Skeletal muscle satellite cell (primary cell): Measurements from ENCODE around the gene DSTN.
A peak's percentile ranks its signal among the peaks of the same experiment; 100 is the strongest.
"Not testable (repeated sequence)": the region's sequence is repeated elsewhere in the genome, so short reads cannot be mapped to it uniquely, and the experiment has no call there.

ENCODE experiments used
- H3K27me3 ChIP-seq: 2 replicates; pipeline ENCODE4 v1.7.0; 2013; ENCODE audit warnings: low read length; ENCODE audit not compliant: control insufficient read depth, insufficient read depth
- H3K36me3 ChIP-seq: 2 replicates; pipeline ENCODE4 v1.7.0; 2013; ENCODE audit warnings: mild to moderate bottlenecking, control low read depth, low read length; ENCODE audit not compliant: insufficient read depth
- H3K4me1 ChIP-seq: 2 replicates; pipeline ENCODE4 v1.7.0; 2013; ENCODE audit warnings: low read length; ENCODE audit not compliant: control insufficient read depth, insufficient read depth
- H3K4me2 ChIP-seq: 2 replicates; pipeline ENCODE4 v1.7.0; 2013; ENCODE audit warnings: mild to moderate bottlenecking, low read length
- H3K4me3 ChIP-seq: 2 replicates; pipeline ENCODE4 v1.7.0; 2013; ENCODE audit warnings: low read length
- H3K9ac ChIP-seq: 2 replicates; pipeline ENCODE4 v1.7.0; 2013; ENCODE audit warnings: mild to moderate bottlenecking, low read depth, low read length, moderate library complexity
- H3K9me3 ChIP-seq: replicated peaks from 2 replicates; pipeline ENCODE4 v1.7.0; 2013; ENCODE audit warnings: mild to moderate bottlenecking, control low read depth, low read length

The DSTN gene

DNA sequence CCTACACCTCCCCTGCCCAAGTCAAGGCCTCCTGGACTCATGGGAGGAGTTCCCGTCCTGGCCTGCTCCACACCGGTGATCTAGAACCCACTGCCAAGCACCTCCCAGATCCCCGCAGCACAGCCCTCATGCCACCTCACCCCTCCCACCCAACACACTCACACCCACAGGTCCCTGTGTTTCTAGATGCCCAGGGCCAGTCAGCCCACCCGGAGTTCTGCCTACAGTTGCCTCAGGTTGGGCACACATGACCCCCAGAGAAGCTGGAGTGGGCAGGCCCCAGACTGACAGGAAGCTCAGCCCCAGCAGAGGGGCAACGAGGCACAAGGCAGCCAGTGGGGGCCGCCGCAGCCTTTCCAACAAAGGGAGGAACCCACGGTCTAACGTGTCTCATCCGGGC is 82.5 kb downstream of the DSTN start:
- Histone ChIP-seq H3K27me3 (no peaks in the 10 kb centered on the region), H3K4me2 (no peak overlapping the region), H3K9ac (no peak overlapping the region), H3K9me3 (no peaks in the 10 kb centered on the region), H3K4me3 (no peak overlapping the region), H3K4me1 (peaks cover 51% of the 10 kb centered on the region), H3K36me3 (peaks cover 63% of the 10 kb centered on the region)

GRCh38 chr20:17653835-17654648 is 84.2 kb downstream of the DSTN start:
- peaks cover 37% of the 10 kb centered on the region for H3K4me1 ChIP-seq
- no peak overlapping the region for H3K4me2 ChIP-seq
- H3K36me3 ChIP-seq: peaks cover 69% of the 10 kb centered on the region
- H3K27me3 ChIP-seq: no peaks in the 10 kb centered on the region
- H3K9me3 ChIP-seq: peaks cover 4% of the 10 kb centered on the region
- H3K4me3 ChIP-seq: no peak overlapping the region
- H3K9ac ChIP-seq: no peak overlapping the region

DNA sequence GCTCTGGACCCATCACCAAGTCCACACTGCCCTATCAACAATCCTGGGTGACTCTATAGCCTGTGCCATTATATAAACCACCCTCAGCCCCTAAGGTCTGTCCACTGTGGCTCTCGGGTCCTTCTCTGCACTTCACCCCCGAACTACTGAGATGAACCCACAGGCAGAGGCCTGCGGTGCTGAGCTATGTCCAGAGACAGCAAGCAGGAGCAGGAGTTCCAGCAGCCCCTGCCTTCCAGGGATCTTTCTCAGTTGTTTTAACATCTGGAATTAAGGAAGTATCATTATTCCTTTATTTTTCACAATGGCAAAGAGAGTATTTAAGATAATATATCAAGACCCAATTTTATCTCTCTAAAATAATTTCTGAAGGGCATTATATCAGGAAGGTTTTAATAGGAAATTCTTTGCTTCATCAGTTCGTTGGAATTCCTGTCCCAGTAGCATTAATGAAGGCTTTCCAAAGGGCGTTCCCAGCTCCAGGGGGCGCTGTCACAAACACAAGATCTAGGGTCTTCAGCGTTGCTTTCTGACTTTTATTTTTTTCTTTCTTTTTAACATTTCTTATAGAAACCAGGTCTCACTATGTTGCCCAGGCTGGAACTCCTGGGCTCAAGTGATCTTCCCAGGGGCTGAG is 84.9 kb downstream of the DSTN start:
- Histone ChIP-seq H3K4me1 (peaks cover 34% of the 10 kb centered on the region), H3K4me2 (no peak overlapping the region), H3K36me3 (peaks cover 73% of the 10 kb centered on the region), H3K9ac (peak overlapping the region; percentile 22), H3K4me3 (no peak overlapping the region), H3K27me3 (no peaks in the 10 kb centered on the region), H3K9me3 (peaks cover 4% of the 10 kb centered on the region)

- Histone ChIP-seq H3K36me3 (peaks cover 76% of the 10 kb centered on the region), H3K4me1 (peaks cover 34% of the 10 kb centered on the region), H3K27me3 (no peaks in the 10 kb centered on the region), H3K9ac (peak overlapping the region; percentile 22), H3K4me3 (no peak overlapping the region), H3K4me2 (no peak overlapping the region), H3K9me3 (peaks cover 4% of the 10 kb centered on the region)
These were observed 85.4 kb downstream of the DSTN start for GRCh38 chr20:17655286-17655651.

DNA sequence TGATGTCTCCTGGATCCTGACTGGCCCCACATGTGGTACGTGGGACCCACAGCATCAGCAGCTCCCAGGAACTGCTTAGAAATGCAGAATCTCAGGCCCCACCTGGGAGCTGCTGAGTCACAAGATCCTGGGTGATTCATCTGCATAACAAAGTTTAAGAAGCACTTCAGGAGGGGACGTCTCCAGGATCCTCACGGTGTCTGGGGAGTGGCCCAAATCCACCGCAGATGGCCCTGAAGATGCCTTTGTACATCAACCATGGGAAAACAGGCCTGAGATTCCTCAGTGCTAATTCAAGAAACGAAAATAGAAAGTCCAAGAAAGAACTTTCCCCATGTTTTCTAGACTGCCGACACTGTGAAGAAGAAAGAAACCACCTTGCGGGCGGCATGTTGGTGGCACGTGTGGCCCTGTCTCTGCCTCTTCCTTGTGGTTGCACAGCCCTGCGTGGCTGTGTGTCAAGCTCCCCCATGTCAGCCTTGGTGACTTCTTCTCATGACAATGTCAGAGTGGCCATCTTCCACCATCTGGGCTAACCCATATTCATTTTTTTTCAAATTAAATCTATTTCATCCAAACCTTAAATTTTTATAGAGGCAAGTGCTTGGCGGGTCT is 86.1 kb downstream of the DSTN start:
- peaks cover 36% of the 10 kb centered on the region for H3K4me1 ChIP-seq
- peaks cover 73% of the 10 kb centered on the region for H3K36me3 ChIP-seq
- no peak overlapping the region for H3K9ac ChIP-seq

DNA sequence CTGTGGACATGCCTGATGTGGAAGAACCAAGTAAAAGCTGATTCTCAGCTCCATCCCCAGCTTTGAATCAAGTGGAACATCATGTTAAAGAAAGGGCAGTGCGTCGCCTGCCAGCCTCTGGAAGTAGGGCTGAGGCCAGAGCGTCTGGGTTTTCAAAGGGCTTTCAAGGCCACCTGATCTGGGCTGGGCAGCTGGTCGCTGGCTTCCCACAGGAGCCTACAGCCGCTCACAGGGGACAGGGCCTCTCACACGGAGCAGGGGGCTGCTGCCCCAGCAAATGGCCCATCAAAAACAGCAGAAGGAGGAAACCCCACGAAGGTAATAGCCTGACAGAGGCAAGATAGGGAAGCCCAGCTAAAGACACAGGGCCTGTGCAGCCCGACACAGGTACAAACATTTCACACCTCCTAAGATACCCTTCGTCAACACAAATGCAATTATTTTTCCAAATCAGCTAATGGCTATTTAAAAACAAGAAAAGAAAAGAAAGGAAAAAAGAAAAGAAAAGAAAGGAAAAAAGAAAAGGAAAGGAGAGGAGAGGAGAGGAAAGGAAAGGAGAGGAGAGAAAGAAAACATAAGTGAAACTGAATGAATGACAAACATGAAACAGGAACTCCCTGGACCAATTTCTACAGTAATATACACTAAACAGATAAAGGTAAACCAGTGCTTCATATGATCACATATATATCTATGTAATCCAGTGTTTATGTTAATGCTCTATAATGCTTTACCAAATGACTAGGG is 87.4 kb downstream of the DSTN start:
- no peak overlapping the region for H3K4me2 ChIP-seq
- peaks cover 35% of the 10 kb centered on the region for H3K4me1 ChIP-seq
- peaks cover 4% of the 10 kb centered on the region for H3K9me3 ChIP-seq
- peaks cover 70% of the 10 kb centered on the region for H3K36me3 ChIP-seq
- H3K27me3 ChIP-seq: no peaks in the 10 kb centered on the region
- no peak overlapping the region for H3K9ac ChIP-seq
- H3K4me3 ChIP-seq: no peak overlapping the region

More for the DNA sequence above, 86.1 kb downstream of the DSTN start:
- Histone ChIP-seq H3K9me3 (peaks cover 4% of the 10 kb centered on the region), H3K27me3 (no peaks in the 10 kb centered on the region), H3K4me2 (no peak overlapping the region), H3K4me3 (no peak overlapping the region)

- Histone ChIP-seq H3K36me3 (peaks cover 64% of the 10 kb centered on the region), H3K9me3 (peaks cover 4% of the 10 kb centered on the region), H3K4me3 (no peak overlapping the region), H3K4me2 (no peak overlapping the region), H3K27me3 (no peaks in the 10 kb centered on the region), H3K4me1 (peaks cover 39% of the 10 kb centered on the region), H3K9ac (no peak overlapping the region)
These were observed 88.2 kb downstream of the DSTN start for GRCh38 chr20:17657898-17658647.

DNA sequence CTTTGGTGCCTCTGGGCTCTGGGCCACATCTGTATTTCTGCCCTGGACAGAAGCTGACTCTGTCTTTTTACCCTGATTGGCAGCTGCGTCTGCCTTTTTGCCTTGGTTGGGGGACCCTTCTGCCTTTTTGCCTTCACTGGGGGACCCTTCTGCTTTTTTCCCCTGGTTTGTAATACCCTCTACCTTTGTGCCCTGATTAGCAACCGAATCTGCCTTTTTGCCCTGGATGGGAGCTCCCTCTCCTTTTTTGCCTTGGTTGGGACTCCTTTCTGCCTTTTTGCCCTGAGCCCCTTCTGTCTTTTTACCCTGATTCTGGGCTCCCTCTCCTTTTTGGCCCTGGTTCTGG is 88.7 kb downstream of the DSTN start:
- H3K36me3 ChIP-seq: peaks cover 61% of the 10 kb centered on the region
- no peak overlapping the region for H3K9ac ChIP-seq
- peaks cover 44% of the 10 kb centered on the region for H3K4me1 ChIP-seq
- H3K4me3 ChIP-seq: no peak overlapping the region
- no peak overlapping the region for H3K4me2 ChIP-seq
- peaks cover 4% of the 10 kb centered on the region for H3K9me3 ChIP-seq
- H3K27me3 ChIP-seq: no peaks in the 10 kb centered on the region

- peaks cover 55% of the 10 kb centered on the region for H3K36me3 ChIP-seq
- peaks cover 51% of the 10 kb centered on the region for H3K4me1 ChIP-seq
- not testable (repeated sequence) for H3K4me3 ChIP-seq, H3K27me3 ChIP-seq, H3K9me3 ChIP-seq, H3K9ac ChIP-seq, H3K4me2 ChIP-seq
These were observed 89.5 kb downstream of the DSTN start for GRCh38 chr20:17659344-17659743.
